GM23338 (cell line): ENCODE results near the gene SH3RF3. TPM values are rescaled to one million over a fixed set of nuclear protein-coding genes. Genes with fewer than 3 reads are reported as not detected.

Experiments used
- ATAC-seq: fragments of 200-7000 bp; cut with Tn5 transposase; 3 replicates; pipeline ENCODE4 v1.9.1; 2020
- DNase-seq: peaks from one replicate; pipeline ENCODE4 v3.0.0-alpha.2; 2015; ENCODE audit warnings: low spot score
- H2AFZ ChIP-seq: fragments of 200-600 bp; sonication (generic); 2 replicates; pipeline ENCODE4 v1.8.0; 2016; ENCODE audit warnings: antibody characterized with exemption, mild to moderate bottlenecking, moderate library complexity
- H3F3A ChIP-seq: fragments of 200-600 bp; sonication (generic); replicated peaks from 2 replicates; pipeline ENCODE4 v1.8.0; 2017; ENCODE audit warnings: antibody characterized with exemption, mixed run types, low read depth
- H3K27ac ChIP-seq: fragments of 200-600 bp; sonication (generic); 2 replicates; pipeline ENCODE4 v1.6.1; 2016; ENCODE audit warnings: low read depth
- H3K27me3 ChIP-seq: fragments of 200-600 bp; sonication (generic); 2 replicates; pipeline ENCODE4 v1.8.0; 2016; ENCODE audit warnings: mild to moderate bottlenecking, mixed run types, moderate library complexity; ENCODE audit not compliant: insufficient read depth
- H3K36me3 ChIP-seq: fragments of 200-600 bp; sonication (generic); 2 replicates; pipeline ENCODE4 v1.8.0; 2016; ENCODE audit warnings: mild to moderate bottlenecking; ENCODE audit not compliant: insufficient read depth
- H3K4me1 ChIP-seq: fragments of 200-600 bp; sonication (generic); 2 replicates; pipeline ENCODE4 v1.8.0; 2016; ENCODE audit warnings: mild to moderate bottlenecking, moderate library complexity; ENCODE audit not compliant: insufficient read depth
- H3K4me2 ChIP-seq: fragments of 200-600 bp; sonication (generic); 2 replicates; pipeline ENCODE4 v1.7.1; 2017; ENCODE audit warnings: mixed run types
- H3K4me3 ChIP-seq: fragments of 200-600 bp; sonication (generic); 2 replicates; pipeline ENCODE4 v1.6.1; 2016; ENCODE audit warnings: mixed run types
- H3K79me2 ChIP-seq: fragments of 200-600 bp; sonication (generic); replicated peaks from 2 replicates; pipeline ENCODE4 v1.8.0; 2017; ENCODE audit warnings: mild to moderate bottlenecking; ENCODE audit not compliant: insufficient read depth
- H3K9me2 ChIP-seq: fragments of 200-600 bp; sonication (generic); 2 replicates; pipeline ENCODE4 v1.8.0; 2017; ENCODE audit not compliant: insufficient read depth
- H4K20me1 ChIP-seq: fragments of 200-600 bp; sonication (generic); replicated peaks from 2 replicates; pipeline ENCODE4 v1.8.0; 2017; ENCODE audit warnings: mild to moderate bottlenecking; ENCODE audit not compliant: insufficient read depth
- H3K27ac Mint-ChIP-seq: 2 replicates; pipeline ENCODE4 v1.8.0; 2020; ENCODE audit warnings: inconsistent platforms, mild to moderate bottlenecking, moderate library complexity, mixed read lengths
- H3K27me3 Mint-ChIP-seq: 3 replicates; pipeline ENCODE4 v1.8.0; 2022; ENCODE audit warnings: low read depth, mild to moderate bottlenecking, moderate library complexity, mixed read lengths, inconsistent platforms; ENCODE audit not compliant: insufficient read depth, poor library complexity
- H3K36me3 Mint-ChIP-seq: 3 replicates; pipeline ENCODE4 v1.8.0; 2021; ENCODE audit warnings: low read depth, mild to moderate bottlenecking, inconsistent platforms, moderate library complexity, mixed read lengths
- H3K4me1 Mint-ChIP-seq: 3 replicates; pipeline ENCODE4 v1.8.0; 2020; ENCODE audit warnings: mild to moderate bottlenecking, inconsistent platforms, mixed read lengths
- H3K4me3 Mint-ChIP-seq: 3 replicates; pipeline ENCODE4 v1.8.0; 2021; ENCODE audit warnings: moderate library complexity, mild to moderate bottlenecking, inconsistent platforms, mixed read lengths
- H3K9me3 Mint-ChIP-seq: 3 replicates; pipeline ENCODE4 v1.8.0; 2020; ENCODE audit warnings: moderate library complexity, mild to moderate bottlenecking, inconsistent platforms, mixed read lengths
- CREB1 ChIP-seq: fragments of 250-450 bp; sonication (Bioruptor Pico); IDR thresholded peaks from 2 replicates; pipeline ENCODE4 v1.5.0; 2020; ENCODE audit warnings: low read depth, mild to moderate bottlenecking, moderate library complexity
- CTCF ChIP-seq, 2 experiments: fragments of 200-600 bp in 1 of 2; sonication (generic) in 1 of 2; conservative IDR thresholded peaks; 2 replicates each; pipeline versions ENCODE4 v1.5.1 to v1.6.1; 2016 to 2017; ENCODE audit warnings: antibody characterized with exemption in 2 of 2, low read depth in 2 of 2, mild to moderate bottlenecking in 2 of 2, moderate library complexity in 1 of 2
- EZH2 ChIP-seq: fragments of 200-600 bp; sonication (generic); IDR thresholded peaks from one replicate; pipeline ENCODE4 v1.8.0; 2017; ENCODE audit warnings: antibody characterized with exemption, mild to moderate bottlenecking, low read depth; ENCODE audit not compliant: unreplicated experiment
- JUNB ChIP-seq: IDR thresholded peaks from one replicate; pipeline ENCODE4 v1.6.1; 2016; ENCODE audit warnings: antibody characterized with exemption; ENCODE audit not compliant: unreplicated experiment
- NANOG ChIP-seq: IDR thresholded peaks from 2 replicates; pipeline ENCODE4 v1.6.1; 2016; ENCODE audit warnings: antibody characterized with exemption, borderline replicate concordance
- POLR2AphosphoS5 ChIP-seq: IDR thresholded peaks from 2 replicates; pipeline ENCODE4 v1.6.1; 2016; ENCODE audit warnings: antibody characterized with exemption, low read depth
- STAT1 ChIP-seq: IDR thresholded peaks from one replicate; pipeline ENCODE4 v1.6.1; 2016; ENCODE audit warnings: antibody characterized with exemption; ENCODE audit not compliant: unreplicated experiment
- ZNF114 ChIP-seq: fragments of 250-450 bp; sonication (Bioruptor Pico); IDR thresholded peaks from 2 replicates; pipeline ENCODE4 v1.5.0; 2020; ENCODE audit warnings: mild to moderate bottlenecking, moderate library complexity
- ZNF331 ChIP-seq: fragments of 250-450 bp; sonication (Bioruptor Pico); IDR thresholded peaks from 2 replicates; pipeline ENCODE4 v1.5.0; 2020; ENCODE audit warnings: low read depth, mild to moderate bottlenecking, moderate library complexity
- ZNF462 ChIP-seq: fragments of 250-450 bp; sonication (Bioruptor Pico); IDR thresholded peaks from 2 replicates; pipeline ENCODE4 v1.5.0; 2020; ENCODE audit warnings: mild to moderate bottlenecking, moderate library complexity
- polyA plus RNA-seq: library from polyadenylated mRNA; unstranded; fragments of >200 nt; fragmentation: Nextera tagmentation; extraction: Ambion mirVana; gene quantifications from 2 replicates; pipeline ENCODE4 v1.2.1, GENCODE V29; 2016
- total RNA-seq: library from RNA; depleted of rRNA; stranded (reverse); fragments of >200 nt; shearing (Covaris generic); gene quantifications from 2 replicates; pipeline ENCODE4 v1.2.3, GENCODE V29; 2014
- TF ChIP-seq, protein P1 (sequence below): IDR thresholded peaks from 2 replicates; pipeline ENCODE4 v1.6.1; 2016; ENCODE audit warnings: antibody characterized with exemption

The SH3RF3 gene
- total and polyA plus RNA-seq, 2 experiments from 2014 or later, result 0.11 to 0.63 TPM

DNA sequence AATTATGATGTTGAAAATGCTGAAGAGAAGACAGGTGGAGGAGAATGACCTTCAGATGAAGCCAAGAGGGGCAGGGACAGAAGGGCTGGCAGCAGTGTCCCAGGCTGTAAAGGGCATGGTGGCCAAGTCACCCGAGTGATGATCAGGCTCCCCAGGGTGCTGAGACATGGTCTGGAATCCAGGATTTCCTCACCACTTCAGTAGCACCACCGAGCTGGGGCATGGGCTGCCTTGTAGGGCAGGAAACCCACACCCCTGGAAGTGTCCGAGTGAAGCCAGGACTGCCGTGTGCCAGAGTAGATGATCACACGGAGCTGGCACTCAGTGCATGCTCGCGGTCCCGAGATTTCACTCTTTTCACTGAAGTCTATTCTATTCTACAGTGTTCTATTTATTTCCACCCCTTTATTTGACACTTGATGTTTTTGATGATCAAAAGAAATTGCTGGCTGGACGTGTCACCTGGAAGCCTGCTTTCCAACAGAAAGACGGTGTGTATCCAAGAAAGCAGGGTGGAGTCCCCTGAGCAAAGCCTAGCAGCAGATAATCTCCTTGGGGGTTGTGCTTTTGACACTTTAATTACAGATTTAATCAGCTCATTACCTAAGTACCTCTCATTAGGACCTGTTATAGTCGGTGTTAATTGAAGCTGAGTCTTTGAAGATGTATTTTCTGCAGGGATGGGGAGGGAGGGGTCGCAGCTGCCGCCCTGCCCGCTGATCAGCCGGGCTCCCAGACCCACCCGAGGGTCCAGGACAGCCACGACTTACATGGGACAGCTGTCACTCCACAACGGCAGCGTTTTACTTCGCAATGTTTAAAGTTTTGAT lies 392.4 kb downstream of the SH3RF3 start:
- Mint-ChIP-seq H3K27me3 (peaks cover 4% of the 10 kb centered on the region), H3K36me3 (no peaks in the 10 kb centered on the region), H3K4me1 (peaks cover 4% of the 10 kb centered on the region; the same call in 1 of the 3 replicates), H3K4me3 (no peak overlapping the region), H3K9me3 (no peaks in the 10 kb centered on the region), H3K27ac (no peak overlapping the region)
- no peak overlapping the region for H3K4me2 ChIP-seq
- TF ChIP-seq STAT1 (no peak), CTCF (conservative IDR thresholded peaks at IDR 0.05; ENCODE audit: low read depth in 2 of 2) (no peak), EZH2 (no peak), CREB1 (no peak), ZNF331 (CRISPR knock-in tag) (no peak), POLR2AphosphoS5 (no peak), ZNF114 (no peak), ZNF462 (CRISPR knock-in tag) (no peak), NANOG (no peak), JUNB (no peak)
- TF ChIP-seq, protein P1, sequence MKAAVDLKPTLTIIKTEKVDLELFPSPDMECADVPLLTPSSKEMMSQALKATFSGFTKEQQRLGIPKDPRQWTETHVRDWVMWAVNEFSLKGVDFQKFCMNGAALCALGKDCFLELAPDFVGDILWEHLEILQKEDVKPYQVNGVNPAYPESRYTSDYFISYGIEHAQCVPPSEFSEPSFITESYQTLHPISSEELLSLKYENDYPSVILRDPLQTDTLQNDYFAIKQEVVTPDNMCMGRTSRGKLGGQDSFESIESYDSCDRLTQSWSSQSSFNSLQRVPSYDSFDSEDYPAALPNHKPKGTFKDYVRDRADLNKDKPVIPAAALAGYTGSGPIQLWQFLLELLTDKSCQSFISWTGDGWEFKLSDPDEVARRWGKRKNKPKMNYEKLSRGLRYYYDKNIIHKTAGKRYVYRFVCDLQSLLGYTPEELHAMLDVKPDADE, result no peak
- DNase-seq (no peak), ATAC-seq (no peak)
- no peaks in the 10 kb centered on the region for H3K36me3 ChIP-seq
- H3K9me2 ChIP-seq, result no peaks in the 10 kb centered on the region
- H2AFZ ChIP-seq, result no peak overlapping the region
- no peaks in the 10 kb centered on the region for H3K79me2 ChIP-seq
- no peaks in the 10 kb centered on the region for H3F3A ChIP-seq
- H4K20me1 ChIP-seq, result no peaks in the 10 kb centered on the region
- no peaks in the 10 kb centered on the region for H3K27me3 ChIP-seq
- no peak overlapping the region for H3K27ac ChIP-seq
- H3K4me1 ChIP-seq, result no peaks in the 10 kb centered on the region
- no peak overlapping the region for H3K4me3 ChIP-seq
